Astrocyte of the cerebellum (primary cell): ENCODE results near the gene CCDC12.

ENCODE experiments used
- DNase-seq: peaks from one replicate; pipeline ENCODE4 v3.0.0-alpha.2; 2011; ENCODE audit warnings: low read depth
- H3K4me3 ChIP-seq: 2 replicates; pipeline ENCODE4 v1.5.1; 2011; ENCODE audit warnings: mild to moderate bottlenecking, low read depth, low read length, moderate library complexity
- in situ Hi-C: cut with HindIII; loops from 2 replicates; pipeline ENCODE4 v1.10.0; 2017; ENCODE audit warnings: low sequenced_read_pairs
- TF ChIP-seq, protein P1 (sequence below): IDR thresholded peaks from 2 replicates; pipeline ENCODE4 v1.5.1; 2012; ENCODE audit warnings: low read length, low read depth, moderate library complexity, mild to moderate bottlenecking; ENCODE audit errors: missing control alignments

The CCDC12 gene

DNA sequence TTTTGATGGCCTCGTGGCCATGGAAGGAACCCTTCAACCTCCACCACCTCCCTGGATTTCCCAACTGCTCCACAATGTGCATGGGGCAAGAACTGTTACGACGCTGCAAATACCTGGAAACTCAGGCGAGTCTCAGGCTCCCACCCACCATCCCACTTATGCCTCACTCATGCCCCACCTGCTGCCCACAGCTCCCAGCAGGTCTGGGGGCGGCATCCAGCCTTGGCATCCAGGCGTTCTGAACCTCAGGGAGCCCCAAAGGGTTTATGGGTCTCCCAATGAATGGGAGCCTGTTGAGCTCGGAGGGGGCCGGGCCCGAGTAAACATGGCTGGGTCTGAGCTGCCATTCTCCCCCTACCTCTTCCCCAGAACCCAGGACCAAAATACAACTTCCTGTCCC lies 101.0 kb downstream of the CCDC12 start:
- TF ChIP-seq, protein P1, sequence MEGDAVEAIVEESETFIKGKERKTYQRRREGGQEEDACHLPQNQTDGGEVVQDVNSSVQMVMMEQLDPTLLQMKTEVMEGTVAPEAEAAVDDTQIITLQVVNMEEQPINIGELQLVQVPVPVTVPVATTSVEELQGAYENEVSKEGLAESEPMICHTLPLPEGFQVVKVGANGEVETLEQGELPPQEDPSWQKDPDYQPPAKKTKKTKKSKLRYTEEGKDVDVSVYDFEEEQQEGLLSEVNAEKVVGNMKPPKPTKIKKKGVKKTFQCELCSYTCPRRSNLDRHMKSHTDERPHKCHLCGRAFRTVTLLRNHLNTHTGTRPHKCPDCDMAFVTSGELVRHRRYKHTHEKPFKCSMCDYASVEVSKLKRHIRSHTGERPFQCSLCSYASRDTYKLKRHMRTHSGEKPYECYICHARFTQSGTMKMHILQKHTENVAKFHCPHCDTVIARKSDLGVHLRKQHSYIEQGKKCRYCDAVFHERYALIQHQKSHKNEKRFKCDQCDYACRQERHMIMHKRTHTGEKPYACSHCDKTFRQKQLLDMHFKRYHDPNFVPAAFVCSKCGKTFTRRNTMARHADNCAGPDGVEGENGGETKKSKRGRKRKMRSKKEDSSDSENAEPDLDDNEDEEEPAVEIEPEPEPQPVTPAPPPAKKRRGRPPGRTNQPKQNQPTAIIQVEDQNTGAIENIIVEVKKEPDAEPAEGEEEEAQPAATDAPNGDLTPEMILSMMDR: no peak
- in situ Hi-C loops: no loop called here
- no peak overlapping the region for H3K4me3 ChIP-seq
- no peak for DNase-seq

DNA sequence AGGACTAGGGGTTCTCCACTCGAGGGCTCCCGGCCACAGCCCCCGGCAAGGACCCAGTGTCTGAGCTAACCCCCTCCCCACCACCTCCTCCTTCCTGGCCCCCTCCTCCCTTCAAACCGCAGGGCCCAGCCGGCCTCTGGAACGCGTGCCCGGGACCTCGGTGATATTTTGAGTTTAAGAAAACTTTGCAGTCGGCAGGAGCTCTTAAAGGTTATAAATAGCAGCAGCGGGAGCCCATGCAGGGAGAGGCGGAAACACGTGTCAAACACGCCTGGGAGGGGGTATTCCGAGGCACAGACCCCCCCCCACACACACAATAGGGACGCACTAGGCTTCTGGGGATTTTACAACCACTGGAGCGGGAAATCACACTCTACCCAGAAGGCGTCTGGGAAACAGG lies 102.1 kb downstream of the CCDC12 start:
- in situ Hi-C loops: no loop called here
- TF ChIP-seq, protein P1: no peak
- no peak for DNase-seq
- no peak overlapping the region for H3K4me3 ChIP-seq

DNA sequence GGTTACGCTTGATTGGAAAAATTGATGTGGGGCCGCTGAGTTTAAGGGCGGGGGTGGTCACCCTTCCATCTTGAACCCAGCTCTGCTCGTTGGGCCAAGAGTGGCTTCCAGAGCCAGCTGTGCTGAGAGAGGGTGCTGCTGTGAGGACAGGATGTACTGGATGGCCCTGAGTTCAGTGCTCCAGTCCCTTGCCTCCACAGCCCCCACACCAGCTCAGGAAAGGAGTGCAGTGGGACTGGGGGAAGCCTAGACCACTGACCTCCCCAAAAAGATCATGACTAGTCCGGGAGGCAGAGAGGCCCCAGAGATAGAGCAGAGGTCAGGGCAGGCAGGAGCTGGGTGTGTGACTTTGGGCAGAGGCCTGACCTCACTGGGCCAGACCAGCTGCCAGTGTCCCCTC lies 103.0 kb downstream of the CCDC12 start:
- no peak overlapping the region for H3K4me3 ChIP-seq
- in situ Hi-C loops: no loop called here
- TF ChIP-seq, protein P1: no peak
- no peak for DNase-seq
